ENCODE results near the gene TCP11L1.

The TCP11L1 gene

GRCh38 chr11:33063326-33063881 lies 24.0 kb downstream of the TCP11L1 start:
- ChIA-PET CTCF (interaction anchor here (0.9 to 10.4 kb wide), 15 partner anchors 10 to 272 kb away, joined by 3 to 155 read pairs (median 4); no protein-coding TSS in a partner anchor), POLR2A (interaction anchor here (0.7 kb wide), 1 partner anchor 24 kb away, joined by 3 read pairs; the partner anchor contains the start of gene TCP11L1)
- no peak for TF ChIP-seq CTCF (IDR thresholded peaks at IDR 0.05; ENCODE audit: control extremely low read depth, extremely low read depth, low read depth, missing control alignments)
- peak; percentile 45 for DNase-seq (ENCODE audit: extremely low spot score)

GRCh38 chr11:33064033-33064825 lies 24.9 kb downstream of the TCP11L1 start:
- ChIA-PET POLR2A (interaction anchor here (0.6 kb wide), 1 partner anchor 91 kb away, joined by 4 read pairs; no protein-coding TSS in a partner anchor), CTCF (interaction anchor here (0.9 to 10.4 kb wide), 30 partner anchors 9 to 678 kb away, joined by 3 to 155 read pairs (median 5); partner anchors contain the start of genes CCDC73 and TCP11L1)
- TF ChIP-seq CTCF (IDR thresholded peaks at IDR 0.05; ENCODE audit: control extremely low read depth, extremely low read depth, low read depth, missing control alignments): no peak
- no peak for DNase-seq (ENCODE audit: extremely low spot score)

GRCh38 chr11:33064866-33065265 lies 25.5 kb downstream of the TCP11L1 start:
- POLR2A ChIA-PET: no interaction called here
- no peak for DNase-seq (ENCODE audit: extremely low spot score)
- no peak for TF ChIP-seq CTCF (IDR thresholded peaks at IDR 0.05; ENCODE audit: control extremely low read depth, extremely low read depth, low read depth, missing control alignments)
- CTCF ChIA-PET: interaction anchor here (0.6 to 10.4 kb wide), 48 partner anchors 8 to 678 kb away, joined by 3 to 155 read pairs (median 5); partner anchors contain the start of genes CCDC73, DEPDC7, QSER1 and TCP11L1

DNA sequence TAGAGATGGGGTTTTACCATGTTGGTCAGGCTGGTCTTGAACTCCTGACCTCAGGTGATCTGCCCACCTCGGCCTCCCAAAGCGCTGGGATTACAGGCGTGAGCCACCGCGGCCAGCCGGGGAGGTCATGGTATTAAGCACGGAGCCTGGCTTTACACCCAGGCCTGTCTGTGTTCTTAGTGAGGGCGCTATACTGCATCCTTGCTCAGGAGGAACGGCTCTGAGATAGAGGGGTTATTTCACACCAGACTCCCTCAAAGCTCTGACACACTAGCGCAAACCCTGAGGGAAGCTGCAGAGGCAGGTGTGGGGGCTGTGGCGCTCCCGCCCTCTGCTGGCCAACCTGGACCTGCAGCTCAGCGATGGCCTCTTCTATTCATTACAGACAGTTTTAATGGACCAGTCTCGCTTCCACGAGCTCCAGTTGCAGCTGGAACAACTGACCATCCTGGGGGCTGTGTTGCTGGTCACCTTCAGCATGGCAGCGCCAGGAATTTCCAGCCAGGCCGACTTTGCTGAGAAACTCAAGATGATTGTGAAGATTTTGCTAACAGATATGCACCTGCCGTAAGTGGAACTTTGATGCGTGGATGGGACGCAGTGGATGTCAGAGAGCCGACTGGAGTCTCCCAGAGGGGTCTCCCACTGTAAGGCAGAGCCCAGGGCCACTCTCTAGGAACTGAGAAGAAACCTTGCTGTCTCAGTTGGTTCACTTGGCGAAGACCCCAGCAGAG lies 26.2 kb downstream of the TCP11L1 start:
- ChIA-PET POLR2A (no interaction called here), CTCF (interaction anchor here (0.6 to 10.4 kb wide), 53 partner anchors 10 to 677 kb away, joined by 3 to 155 read pairs (median 5); partner anchors contain the start of genes CCDC73, DEPDC7, QSER1 and TCP11L1)
- peak; percentile 98 for TF ChIP-seq CTCF (IDR thresholded peaks at IDR 0.05; ENCODE audit: control extremely low read depth, extremely low read depth, low read depth, missing control alignments)
- DNase-seq (ENCODE audit: extremely low spot score): peak; percentile 60

GRCh38 chr11:33067294-33067693 lies 27.9 kb downstream of the TCP11L1 start:
- TF ChIP-seq CTCF (IDR thresholded peaks at IDR 0.05; ENCODE audit: control extremely low read depth, extremely low read depth, low read depth, missing control alignments): no peak

More at GRCh38 chr11:33067294-33067693, 27.9 kb downstream of the TCP11L1 start:
- ChIA-PET CTCF (interaction anchor here (1.0 to 10.4 kb wide), 6 partner anchors 20 to 261 kb away, joined by 3 to 155 read pairs (median 18); no protein-coding TSS in a partner anchor), POLR2A (no interaction called here)
- no peak for DNase-seq (ENCODE audit: extremely low spot score)
